IMR-90 (cell line): Measurements from ENCODE around the gene CGB1.

ENCODE experiments used
- POLR2A ChIP-seq: IDR thresholded peaks from 2 replicates; pipeline ENCODE4 v1.6.1; 2012; ENCODE audit warnings: mild to moderate bottlenecking, low read depth, low read length
- RAD21 ChIP-seq: IDR thresholded peaks from 2 replicates; pipeline ENCODE4 v1.6.1; 2012; ENCODE audit warnings: low read length, improper control_type of control experiment
- TF ChIP-seq, protein P1 (sequence below): conservative IDR thresholded peaks from 2 replicates; pipeline ENCODE4 v1.5.1; 2012; ENCODE audit warnings: mild to moderate bottlenecking, low read depth, low read length, improper control_type of control experiment
- TF ChIP-seq, protein P2 (sequence below): fragments of 150-350 bp; IDR thresholded peaks from 2 replicates; pipeline ENCODE4 v1.6.1; 2017; ENCODE audit warnings: mild to moderate bottlenecking, antibody characterized with exemption, low read length, low read depth

DNA sequence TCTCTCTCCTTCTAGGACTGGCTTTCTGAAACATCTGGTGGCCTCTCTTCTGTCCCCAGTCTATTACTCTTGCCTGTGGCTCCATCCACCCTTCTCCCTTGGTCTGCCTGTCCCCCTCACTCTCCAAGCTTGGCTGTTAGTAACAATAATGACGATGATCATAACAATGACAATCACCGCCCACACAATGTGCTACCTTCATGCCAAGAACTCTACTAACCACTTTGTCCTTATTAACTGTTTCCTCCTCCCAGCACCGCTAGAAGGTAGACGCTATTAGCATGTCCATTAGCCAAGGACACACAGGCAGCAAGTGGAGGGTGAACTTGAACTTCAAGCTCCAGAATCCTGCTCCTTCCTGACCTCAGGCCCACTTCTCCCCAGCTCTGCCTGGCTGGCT is 46.3 kb downstream of the CGB1 start:
- TF ChIP-seq, protein P1, sequence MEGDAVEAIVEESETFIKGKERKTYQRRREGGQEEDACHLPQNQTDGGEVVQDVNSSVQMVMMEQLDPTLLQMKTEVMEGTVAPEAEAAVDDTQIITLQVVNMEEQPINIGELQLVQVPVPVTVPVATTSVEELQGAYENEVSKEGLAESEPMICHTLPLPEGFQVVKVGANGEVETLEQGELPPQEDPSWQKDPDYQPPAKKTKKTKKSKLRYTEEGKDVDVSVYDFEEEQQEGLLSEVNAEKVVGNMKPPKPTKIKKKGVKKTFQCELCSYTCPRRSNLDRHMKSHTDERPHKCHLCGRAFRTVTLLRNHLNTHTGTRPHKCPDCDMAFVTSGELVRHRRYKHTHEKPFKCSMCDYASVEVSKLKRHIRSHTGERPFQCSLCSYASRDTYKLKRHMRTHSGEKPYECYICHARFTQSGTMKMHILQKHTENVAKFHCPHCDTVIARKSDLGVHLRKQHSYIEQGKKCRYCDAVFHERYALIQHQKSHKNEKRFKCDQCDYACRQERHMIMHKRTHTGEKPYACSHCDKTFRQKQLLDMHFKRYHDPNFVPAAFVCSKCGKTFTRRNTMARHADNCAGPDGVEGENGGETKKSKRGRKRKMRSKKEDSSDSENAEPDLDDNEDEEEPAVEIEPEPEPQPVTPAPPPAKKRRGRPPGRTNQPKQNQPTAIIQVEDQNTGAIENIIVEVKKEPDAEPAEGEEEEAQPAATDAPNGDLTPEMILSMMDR, result no peak
- TF ChIP-seq RAD21, result no peak
- no peak for TF ChIP-seq POLR2A
- TF ChIP-seq, protein P2, sequence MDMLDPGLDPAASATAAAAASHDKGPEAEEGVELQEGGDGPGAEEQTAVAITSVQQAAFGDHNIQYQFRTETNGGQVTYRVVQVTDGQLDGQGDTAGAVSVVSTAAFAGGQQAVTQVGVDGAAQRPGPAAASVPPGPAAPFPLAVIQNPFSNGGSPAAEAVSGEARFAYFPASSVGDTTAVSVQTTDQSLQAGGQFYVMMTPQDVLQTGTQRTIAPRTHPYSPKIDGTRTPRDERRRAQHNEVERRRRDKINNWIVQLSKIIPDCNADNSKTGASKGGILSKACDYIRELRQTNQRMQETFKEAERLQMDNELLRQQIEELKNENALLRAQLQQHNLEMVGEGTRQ, result no peak
